ENCODE measurements around the gene NRBP1. TPM values are rescaled to one million over a fixed set of nuclear protein-coding genes. Genes with fewer than 3 reads are reported as not detected.
A peak's percentile ranks its signal among the peaks of the same experiment; 100 is the strongest.

Gene NRBP1
- total and polyA plus RNA-seq, 4 donors, result 34.3 to 56.9 (median 46.0) TPM

- Histone ChIP-seq H3K9ac (ENCODE audit: low read depth in 1 of 2, low read length in 2 of 2) (no peak overlapping the region), H3K4me3 (ENCODE audit: low read depth in 1 of 3, low read length in 3 of 3) (no peak overlapping the region), H3K27me3 (ENCODE audit: control insufficient read depth in 4 of 4, insufficient read depth in 4 of 4, low read length in 3 of 4) (no peaks in the 10 kb centered on the region), H3K27ac (ENCODE audit: low read depth in 1 of 2, low read length in 2 of 2) (no peak overlapping the region), H3K36me3 (ENCODE audit: control insufficient read depth in 4 of 4, insufficient read depth in 3 of 4, low read depth in 1 of 4, low read length in 3 of 4) (peaks cover 0 to 38% (median 12%) of the 10 kb centered on the region in 4 donors), H3K4me1 (ENCODE audit: control insufficient read depth in 4 of 4, insufficient read depth in 4 of 4, low read length in 3 of 4) (no peaks in the 10 kb centered on the region), H3K9me3 (ENCODE audit: control insufficient read depth in 4 of 4, low read length in 3 of 4) (no peaks in the 10 kb centered on the region)
- WGBS, result 67% methylated on average over 8 of the region's 8 CpGs
- TF ChIP-seq REST (IDR thresholded peaks at IDR 0.05) (no peak), EGR1 (IDR thresholded peaks at IDR 0.05; ENCODE audit: low read depth in 2 of 2) (no peak), CTCF (IDR thresholded peaks at IDR 0.05; ENCODE audit: low read depth, low read length, missing input control) (no peak), JUND (IDR thresholded peaks at IDR 0.05) (no peak), GABPA (IDR thresholded peaks at IDR 0.05 in 1 of 2, conservative IDR thresholded peaks at IDR 0.05 in 1 of 2) (no peak), TAF1 (conservative IDR thresholded peaks at IDR 0.05) (no peak), NR2F2 (IDR thresholded peaks at IDR 0.05) (no peak), ATF3 (IDR thresholded peaks at IDR 0.05) (no peak), FOXA1 (IDR thresholded peaks at IDR 0.05) (no peak), HNF4A (conservative IDR thresholded peaks at IDR 0.05) (no peak), FOXA2 (IDR thresholded peaks at IDR 0.05) (no peak), RXRA (IDR thresholded peaks at IDR 0.05) (no peak), SP1 (IDR thresholded peaks at IDR 0.05) (no peak), HNF4G (IDR thresholded peaks at IDR 0.05) (no peak), ZBTB33 (IDR thresholded peaks at IDR 0.05) (no peak), MAX (IDR thresholded peaks at IDR 0.05) (no peak), RAD21 (IDR thresholded peaks at IDR 0.05) (no peak), YY1 (IDR thresholded peaks at IDR 0.05) (no peak)
- peak; percentile 39 for DNase-seq (ENCODE audit: low spot score)
Measured at GRCh38 chr2:27461118-27461517, 32.7 kb downstream of the NRBP1 start.

Data from liver (tissue), 9 donors.